Measurements from ENCODE around the gene RXRG. TPM values are rescaled to one million over a fixed set of nuclear protein-coding genes. Genes with fewer than 3 reads are reported as not detected.

RXRG gene
- total RNA-seq, 1 donor, result not detected

DNA sequence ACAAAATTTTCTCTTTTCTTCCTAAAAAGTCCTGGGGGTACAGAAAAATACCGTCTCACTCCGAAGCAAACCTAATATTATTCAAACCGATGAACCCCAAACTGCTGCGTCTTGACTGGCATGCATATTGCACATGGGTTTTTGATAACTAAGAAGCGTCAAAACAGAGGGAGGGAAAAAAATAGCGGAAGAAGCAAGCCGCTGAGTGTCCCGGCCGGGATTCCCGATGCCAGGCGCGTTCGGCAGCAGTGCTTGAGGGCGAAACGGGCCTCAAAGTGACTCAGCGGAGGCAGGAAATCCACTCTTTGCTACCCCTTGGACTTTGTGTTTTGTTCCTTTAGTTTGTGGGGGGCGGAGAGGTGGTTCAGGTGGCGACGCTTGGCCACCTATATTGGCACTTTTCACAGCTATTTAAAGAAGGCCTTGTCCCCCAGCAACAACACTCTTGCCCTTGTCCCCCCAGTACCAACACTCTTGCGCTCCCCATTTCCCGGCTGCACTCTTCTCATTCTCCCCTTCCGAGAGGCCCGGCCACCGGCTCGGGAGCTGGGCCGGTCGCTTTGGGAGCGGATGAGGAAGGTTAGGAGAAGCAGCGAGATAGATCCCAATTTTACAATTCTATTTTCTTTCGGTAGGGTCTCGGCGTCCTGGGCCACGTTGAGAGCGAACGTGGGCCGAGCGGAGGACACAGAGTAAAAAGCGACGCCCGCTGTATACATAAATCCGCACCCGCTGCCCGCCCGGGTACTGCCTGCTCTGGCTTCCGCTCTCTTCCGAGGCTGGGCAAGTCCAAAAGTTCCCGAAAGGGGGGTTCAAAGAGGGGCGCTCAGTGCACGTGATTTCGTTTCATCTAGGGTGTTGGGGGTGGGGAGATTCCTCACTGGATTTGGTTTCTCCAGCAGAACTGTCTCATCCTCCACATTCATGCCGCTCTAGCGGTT is 90.9 kb downstream of the RXRG start:
- no peak overlapping the region for H3K4me3 ChIP-seq (ENCODE audit: low read depth, low read length)
- DNase-seq (ENCODE audit: low read depth), result no peak
- TF ChIP-seq, protein P1, sequence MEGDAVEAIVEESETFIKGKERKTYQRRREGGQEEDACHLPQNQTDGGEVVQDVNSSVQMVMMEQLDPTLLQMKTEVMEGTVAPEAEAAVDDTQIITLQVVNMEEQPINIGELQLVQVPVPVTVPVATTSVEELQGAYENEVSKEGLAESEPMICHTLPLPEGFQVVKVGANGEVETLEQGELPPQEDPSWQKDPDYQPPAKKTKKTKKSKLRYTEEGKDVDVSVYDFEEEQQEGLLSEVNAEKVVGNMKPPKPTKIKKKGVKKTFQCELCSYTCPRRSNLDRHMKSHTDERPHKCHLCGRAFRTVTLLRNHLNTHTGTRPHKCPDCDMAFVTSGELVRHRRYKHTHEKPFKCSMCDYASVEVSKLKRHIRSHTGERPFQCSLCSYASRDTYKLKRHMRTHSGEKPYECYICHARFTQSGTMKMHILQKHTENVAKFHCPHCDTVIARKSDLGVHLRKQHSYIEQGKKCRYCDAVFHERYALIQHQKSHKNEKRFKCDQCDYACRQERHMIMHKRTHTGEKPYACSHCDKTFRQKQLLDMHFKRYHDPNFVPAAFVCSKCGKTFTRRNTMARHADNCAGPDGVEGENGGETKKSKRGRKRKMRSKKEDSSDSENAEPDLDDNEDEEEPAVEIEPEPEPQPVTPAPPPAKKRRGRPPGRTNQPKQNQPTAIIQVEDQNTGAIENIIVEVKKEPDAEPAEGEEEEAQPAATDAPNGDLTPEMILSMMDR (IDR thresholded peaks at IDR 0.05; ENCODE audit: insufficient read depth, low read depth, low read length), result no peak

DNA sequence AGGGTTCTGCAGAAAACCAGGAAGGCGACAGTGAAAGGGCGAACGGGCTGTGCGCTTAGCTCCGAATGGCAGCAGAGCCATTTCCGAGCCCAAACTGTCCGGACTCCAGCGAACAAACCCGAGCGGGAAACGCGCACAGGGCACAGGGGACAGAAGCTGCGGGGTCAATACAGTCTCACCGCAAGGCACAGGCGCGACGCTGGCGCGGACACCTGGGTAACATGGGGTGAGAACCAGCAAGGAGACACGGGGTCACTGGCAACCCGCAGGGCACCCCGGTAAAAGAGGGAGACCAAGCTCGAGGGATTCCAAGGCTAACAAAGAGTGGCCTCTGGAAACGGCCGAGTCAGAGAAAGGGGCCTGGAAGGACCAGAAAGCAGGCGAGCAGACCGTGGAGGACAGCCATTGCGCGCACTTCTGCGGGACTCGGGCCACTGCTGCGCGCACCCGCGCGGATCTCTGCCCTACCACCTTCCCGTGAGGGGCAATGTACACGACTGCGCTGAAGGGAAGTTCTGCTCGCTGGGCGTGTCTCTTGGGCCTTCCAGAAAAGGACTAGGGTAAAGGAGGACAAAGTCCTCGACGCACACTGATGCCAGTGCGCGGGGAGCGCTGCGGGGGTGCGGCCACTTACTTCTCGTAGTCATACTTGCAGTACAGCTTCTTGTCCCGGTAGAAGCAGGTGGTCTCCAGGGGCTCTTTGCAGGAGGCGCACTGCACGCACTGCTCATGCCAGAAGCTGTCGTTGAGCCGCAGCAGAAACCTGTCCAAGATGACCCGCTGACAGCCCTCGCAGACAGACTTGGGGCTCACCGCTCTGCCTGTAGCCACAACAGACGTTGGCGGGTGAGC is 92.3 kb downstream of the RXRG start:
- DNase-seq (ENCODE audit: low read depth), result no peak
- H3K4me3 ChIP-seq (ENCODE audit: low read depth, low read length), result no peak overlapping the region
- TF ChIP-seq, protein P1 (IDR thresholded peaks at IDR 0.05; ENCODE audit: insufficient read depth, low read depth, low read length), result no peak

DNA sequence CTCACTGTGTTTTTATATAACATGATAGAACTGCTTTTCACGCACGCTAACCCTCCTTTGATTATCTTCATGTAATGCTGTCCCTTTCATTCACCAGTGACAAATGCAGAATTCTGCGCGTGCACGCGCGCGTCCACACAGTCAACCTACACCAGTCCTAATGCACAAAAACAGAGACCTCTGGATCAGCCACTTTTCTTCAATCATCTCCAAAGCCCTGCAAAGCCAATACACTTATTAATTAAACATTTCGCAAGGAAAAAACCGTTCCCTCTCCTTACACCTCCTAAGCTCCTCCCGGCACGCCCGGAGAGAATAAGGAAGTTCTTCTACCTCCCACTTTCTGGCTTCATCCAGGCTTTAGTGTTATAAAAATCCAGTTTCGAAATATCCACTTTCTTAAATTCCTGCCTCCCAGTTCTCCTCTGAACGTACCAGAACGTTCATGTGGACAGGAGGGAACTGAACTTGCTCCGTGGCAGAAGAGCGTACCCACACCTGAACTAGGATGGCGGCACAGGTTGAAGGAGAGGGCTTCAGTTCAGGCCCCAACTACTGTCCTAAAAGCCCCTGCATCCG is 93.0 kb downstream of the RXRG start:
- no peak overlapping the region for H3K4me3 ChIP-seq (ENCODE audit: low read depth, low read length)
- TF ChIP-seq, protein P1 (IDR thresholded peaks at IDR 0.05; ENCODE audit: insufficient read depth, low read depth, low read length), result no peak
- DNase-seq (ENCODE audit: low read depth), result no peak

Other genes with a start within 250 kb of the RXRG start
- not detected in 2 replicates for gene LMX1A, start 88.4 kb downstream of the RXRG start, total RNA-seq
- gene LRRC52, start 98.9 kb upstream of the RXRG start, total RNA-seq, result not detected in 2 replicates
- 126 and 135 TPM in 2 replicates for gene MGST3, start 186.1 kb upstream of the RXRG start, total RNA-seq